IMR-90 (cell line): ENCODE results near the gene LRRIQ4. TPM values are rescaled to one million over a fixed set of nuclear protein-coding genes. Genes with fewer than 3 reads are reported as not detected.

ENCODE experiments used
- ATAC-seq: fragments of 200-7000 bp; cut with Tn5 transposase; 2 replicates; pipeline ENCODE4 v1.9.1; 2020; ENCODE audit warnings: low read depth, mild to moderate bottlenecking, moderate library complexity
- BruUV-seq: library from RNA; stranded (reverse); fragments of 400-500 nt; replicated peaks from 2 replicates; lab custom pipeline; 2021; lab: Mats Ljungman, UMichigan
- CTCF ChIA-PET: fragments of 300-600 bp; formaldehyde crosslinking; extraction: SDS; loops from one replicate; lab custom pipeline; 2021; ENCODE audit warnings: antibody characterized with exemption; lab: Yijun Ruan, JAX
- POLR2A ChIA-PET: fragments of 300-600 bp; sonication (Branson Sonifier 250); formaldehyde crosslinking; loops from one replicate; lab custom pipeline; 2022; ENCODE audit warnings: antibody characterized with exemption; ENCODE audit not compliant: unreplicated experiment; lab: Charles Lee
- DNase-seq: peaks from one replicate; pipeline ENCODE4 v3.0.0; 2013
- H2AFZ ChIP-seq: replicated peaks from 2 replicates; pipeline ENCODE3; 2013; ENCODE audit warnings: low read length, mild to moderate bottlenecking; ENCODE audit not compliant: poor library complexity
- H2AK5ac ChIP-seq: 2 replicates; pipeline ENCODE4 v1.6.1; 2013; ENCODE audit warnings: low read depth, low read length, inconsistent platforms
- H2AK9ac ChIP-seq: replicated peaks from 2 replicates; pipeline ENCODE3; 2013; ENCODE audit warnings: mild to moderate bottlenecking, low read depth, low read length, moderate library complexity; ENCODE audit not compliant: poor library complexity
- H2BK120ac ChIP-seq: 2 replicates; pipeline ENCODE4 v1.6.1; 2013; ENCODE audit warnings: low read depth, low read length, inconsistent platforms
- H2BK15ac ChIP-seq: 3 replicates; pipeline ENCODE4 v1.6.1; 2013; ENCODE audit warnings: low read depth, low read length, inconsistent platforms
- H2BK20ac ChIP-seq: 2 replicates; pipeline ENCODE4 v1.6.1; 2013; ENCODE audit warnings: low read depth, mild to moderate bottlenecking, inconsistent platforms, low read length, moderate library complexity
- H2BK5ac ChIP-seq: 2 replicates; pipeline ENCODE4 v1.6.1; 2013; ENCODE audit warnings: mild to moderate bottlenecking, low read depth, low read length, inconsistent platforms; ENCODE audit not compliant: poor library complexity, severe bottlenecking
- H3K14ac ChIP-seq: replicated peaks from 2 replicates; pipeline ENCODE4 v1.6.1; 2013; ENCODE audit warnings: low read depth, low read length, inconsistent platforms
- H3K18ac ChIP-seq: 2 replicates; pipeline ENCODE4 v1.6.1; 2013; ENCODE audit warnings: low read depth, low read length, control low read depth
- H3K23ac ChIP-seq: 2 replicates; pipeline ENCODE4 v1.6.1; 2013; ENCODE audit warnings: low read depth, low read length, inconsistent platforms
- H3K27ac ChIP-seq: 2 replicates; pipeline ENCODE4 v1.5.1; 2013; ENCODE audit warnings: mild to moderate bottlenecking, control low read depth, low read length; ENCODE audit not compliant: insufficient read depth
- H3K27me3 ChIP-seq: 2 replicates; pipeline ENCODE4 v1.6.1; 2013; ENCODE audit warnings: low read length; ENCODE audit not compliant: control insufficient read depth, insufficient read depth
- H3K36me3 ChIP-seq: 2 replicates; pipeline ENCODE4 v1.6.1; 2013; ENCODE audit warnings: low read length, mixed read lengths; ENCODE audit not compliant: control insufficient read depth, insufficient read depth
- H3K4ac ChIP-seq: 2 replicates; pipeline ENCODE4 v1.6.1; 2013; ENCODE audit warnings: low read depth, low read length, inconsistent platforms
- H3K4me1 ChIP-seq: 2 replicates; pipeline ENCODE4 v1.6.1; 2013; ENCODE audit warnings: low read length, mixed read lengths; ENCODE audit not compliant: control insufficient read depth, insufficient read depth
- H3K4me2 ChIP-seq: 2 replicates; pipeline ENCODE4 v1.6.1; 2013; ENCODE audit warnings: low read depth, mild to moderate bottlenecking, control low read depth, low read length, moderate library complexity
- H3K4me3 ChIP-seq: 2 replicates; pipeline ENCODE4 v1.5.1; 2013; ENCODE audit warnings: low read depth, mild to moderate bottlenecking, control low read depth, low read length, moderate library complexity; ENCODE audit not compliant: insufficient read depth
- H3K56ac ChIP-seq: 2 replicates; pipeline ENCODE4 v1.6.1; 2013; ENCODE audit warnings: low read length, inconsistent platforms; ENCODE audit not compliant: insufficient read depth; ENCODE audit errors: extremely low read depth
- H3K79me1 ChIP-seq, 2 experiments: 2 replicates each; pipeline ENCODE4 v1.6.1; 2013; ENCODE audit warnings: low read length in 2 of 2, inconsistent platforms in 1 of 2, low read depth in 1 of 2
- H3K9ac ChIP-seq: 2 replicates; pipeline ENCODE4 v1.6.1; 2013; ENCODE audit warnings: low read depth, low read length, control low read depth
- H3K9me1 ChIP-seq: 2 replicates; pipeline ENCODE4 v1.6.1; 2013; ENCODE audit warnings: low read length, inconsistent platforms; ENCODE audit not compliant: insufficient read depth
- H3K9me3 ChIP-seq: 2 replicates; pipeline ENCODE4 v1.6.1; 2013; ENCODE audit warnings: low read length; ENCODE audit not compliant: control insufficient read depth, insufficient read depth
- H4K20me1 ChIP-seq: 2 replicates; pipeline ENCODE4 v1.6.1; 2013; ENCODE audit warnings: low read length, inconsistent platforms; ENCODE audit not compliant: insufficient read depth
- H4K5ac ChIP-seq: 2 replicates; pipeline ENCODE4 v1.6.1; 2013; ENCODE audit warnings: mild to moderate bottlenecking, low read depth, low read length, control low read depth
- H4K8ac ChIP-seq, 2 experiments: 2 replicates each; pipeline ENCODE4 v1.6.1; 2013; ENCODE audit warnings: low read depth in 2 of 2, low read length in 2 of 2, control low read depth in 1 of 2, inconsistent platforms in 1 of 2
- H4K91ac ChIP-seq: 2 replicates; pipeline ENCODE4 v1.6.1; 2013; ENCODE audit warnings: low read depth, low read length, inconsistent platforms; ENCODE audit not compliant: insufficient read depth
- BHLHE40 ChIP-seq: fragments of 150-350 bp; IDR thresholded peaks from 2 replicates; pipeline ENCODE4 v1.6.1; 2016; ENCODE audit warnings: mild to moderate bottlenecking, low read depth, low read length
- CEBPB ChIP-seq: IDR thresholded peaks from 2 replicates; pipeline ENCODE4 v1.6.1; 2012; ENCODE audit warnings: low read depth, low read length, improper control_type of control experiment
- CHD1 ChIP-seq: IDR thresholded peaks from 2 replicates; pipeline ENCODE4 v1.6.1; 2012; ENCODE audit warnings: low read depth, low read length, improper control_type of control experiment
- MAZ ChIP-seq: IDR thresholded peaks from 2 replicates; pipeline ENCODE4 v1.6.1; 2012; ENCODE audit warnings: low read depth, mild to moderate bottlenecking, low read length, improper control_type of control experiment, moderate library complexity, borderline replicate concordance
- MXI1 ChIP-seq: IDR thresholded peaks from 2 replicates; pipeline ENCODE4 v1.6.1; 2012; ENCODE audit warnings: low read depth, mild to moderate bottlenecking, low read length, moderate library complexity, borderline replicate concordance
- NFE2L2 ChIP-seq: fragments of 150-350 bp; IDR thresholded peaks from 2 replicates; pipeline ENCODE4 v1.6.1; 2016; ENCODE audit warnings: low read depth, mild to moderate bottlenecking, low read length
- POLR2A ChIP-seq: IDR thresholded peaks from 2 replicates; pipeline ENCODE4 v1.6.1; 2012; ENCODE audit warnings: mild to moderate bottlenecking, low read depth, low read length
- RCOR1 ChIP-seq: IDR thresholded peaks from 2 replicates; pipeline ENCODE4 v1.6.1; 2012; ENCODE audit warnings: mild to moderate bottlenecking, low read length, improper control_type of control experiment; ENCODE audit not compliant: insufficient replicate concordance
- SMC3 ChIP-seq: fragments of 150-350 bp; IDR thresholded peaks from 2 replicates; pipeline ENCODE4 v1.6.1; 2016; ENCODE audit warnings: low read depth, mild to moderate bottlenecking, antibody characterized with exemption, low read length, moderate library complexity
- WGBS, 2 experiments: methylation state at CpG; one replicate each; pipeline versions ENCODE4 v1.1.5 to v1.1.7; 2013; ENCODE audit warnings: missing lambda C conversion rate in 2 of 2; ENCODE audit not compliant: insufficient read length in 1 of 2; ENCODE audit errors: extremely low coverage in 2 of 2; 5-methylcytosine and 5-hydroxymethylcytosine counted together
- dilution Hi-C: fragments of 300-500 bp; cut with HindIII; formaldehyde crosslinking; loops from one replicate; pipeline ENCODE4 v1.14.3; 2018; ENCODE audit warnings: low sequenced_read_pairs; ENCODE audit not compliant: unreplicated experiment
- in situ Hi-C: fragments of 300-500 bp; cut with MboI; formaldehyde crosslinking; loops from 3 replicates; pipeline ENCODE4 v1.14.3; 2019; ENCODE audit warnings: low sequenced_read_pairs, inconsistent platforms, mixed read lengths
- intact Hi-C: fragments of 100-400 bp; cut with micrococcal nuclease; formaldehyde crosslinking; loops from 2 replicates; pipeline ENCODE4 v1.10.0; 2022
- polyA plus RNA-seq, 3 experiments: library from polyadenylated mRNA; depleted of rRNA; stranded (reverse); fragments of >200 nt; gene quantifications; 2 replicates each; pipeline ENCODE4 v1.2.3, GENCODE V29; 2012; ENCODE audit warnings: low replicate concordance in 1 of 3
- total RNA-seq: library from RNA; depleted of rRNA; stranded (reverse); fragments of >200 nt; gene quantifications from 2 replicates; pipeline ENCODE4 v1.2.3, GENCODE V29; 2012
- TF ChIP-seq, protein P1 (sequence below): fragments of 150-350 bp; IDR thresholded peaks from 2 replicates; pipeline ENCODE4 v1.6.1; 2017; ENCODE audit warnings: mild to moderate bottlenecking, antibody characterized with exemption, low read length, low read depth
- TF ChIP-seq, protein P2 (sequence below): conservative IDR thresholded peaks from 2 replicates; pipeline ENCODE4 v1.5.1; 2012; ENCODE audit warnings: mild to moderate bottlenecking, low read depth, low read length, improper control_type of control experiment
- TF ChIP-seq, protein P3 (sequence below): fragments of 150-350 bp; IDR thresholded peaks from 2 replicates; pipeline ENCODE4 v1.6.1; 2016; ENCODE audit warnings: low read depth, mild to moderate bottlenecking, low read length, moderate library complexity, borderline replicate concordance

The LRRIQ4 gene
- total and polyA plus RNA-seq, 2 of the 4 experiments (the other 2 are of a cell fraction): not detected

DNA sequence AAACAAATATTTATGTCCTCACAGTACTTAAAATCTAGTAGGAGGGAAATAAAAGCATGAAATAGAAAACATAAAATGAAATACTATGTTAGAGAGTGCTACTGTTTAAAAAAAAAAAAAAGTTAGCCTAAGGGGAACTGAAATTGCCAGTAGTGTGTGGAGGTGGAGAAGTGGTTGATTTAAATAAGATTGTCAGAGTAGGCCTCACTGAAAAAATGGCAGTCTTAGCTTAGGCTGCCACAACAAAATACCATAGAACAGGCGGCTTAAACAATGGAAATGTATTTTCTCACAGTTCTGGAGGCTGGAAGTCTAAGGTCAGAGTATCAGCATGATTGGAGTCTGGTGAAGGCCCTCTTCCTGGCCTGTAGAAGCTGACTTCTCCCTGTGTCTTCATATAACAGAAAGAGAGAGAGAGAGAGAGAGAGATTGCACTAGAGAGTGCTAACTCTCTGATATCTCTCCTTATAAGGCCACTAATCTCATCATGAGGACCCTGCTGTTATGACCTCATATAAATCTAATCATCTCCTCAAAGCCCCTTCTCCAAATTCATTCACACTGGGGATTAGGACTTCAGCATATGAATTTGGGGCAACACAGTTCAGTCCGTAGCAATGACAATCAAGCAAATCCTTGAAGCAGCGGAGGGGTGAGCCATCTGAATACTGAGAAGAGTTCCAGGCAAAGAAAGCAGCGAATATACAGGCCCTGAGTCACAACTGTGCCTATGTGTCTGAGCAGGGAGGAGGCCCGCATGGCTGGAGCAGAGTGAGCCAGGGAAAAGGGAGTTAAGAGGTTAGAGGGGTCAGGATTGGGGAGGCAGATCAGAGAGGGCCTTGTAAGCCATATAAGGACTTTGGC lies 23.6 kb downstream of the LRRIQ4 start:
- Histone ChIP-seq H4K5ac (no peak overlapping the region), H2AK9ac (no peak overlapping the region), H2AK5ac (no peak overlapping the region), H3K14ac (0 out of 2 replicates have a peak overlapping the region, but pooled peaks have one; percentile 23), H3K79me1 (no peaks in the 10 kb centered on the region), H2AFZ (peak overlapping the region; percentile 59), H3K18ac (peak overlapping the region; percentile 51; the same call in 1 of the 2 replicates), H3K4me2 (no peak overlapping the region), H3K9me3 (no peaks in the 10 kb centered on the region), H4K91ac (peak overlapping the region; percentile 43; the same call in 1 of the 2 replicates), H3K27me3 (no peaks in the 10 kb centered on the region; the same call in 1 of the 2 replicates), H3K56ac (no peak overlapping the region), H3K4ac (peak overlapping the region; percentile 24; the same call in 1 of the 2 replicates), H3K4me3 (no peak overlapping the region), H2BK15ac (no peak overlapping the region), H3K36me3 (no peaks in the 10 kb centered on the region), H3K9ac (peak overlapping the region; percentile 50; the same call in 1 of the 2 replicates), H2BK20ac (0 out of 2 replicates have a peak overlapping the region, but pooled peaks have one; percentile 36), H3K4me1 (peaks cover 5% of the 10 kb centered on the region), H2BK5ac (peak overlapping the region; percentile 40), H2BK120ac (peak overlapping the region; percentile 47), H3K23ac (no peak overlapping the region), H4K20me1 (no peaks in the 10 kb centered on the region), H3K9me1 (0 out of 2 replicates have a peak, but pooled peaks cover 4% of the 10 kb centered on the region), H3K27ac (peak overlapping the region; percentile 37; the same call in 1 of the 2 replicates), H4K8ac (peak overlapping the region in 1 of 2 experiments; percentile 33; a peak in 3 of 4 replicates)
- CTCF ChIA-PET: interaction anchor here (0.6 kb wide), 1 partner anchor 1695 kb away, joined by 6 read pairs; no protein-coding TSS in a partner anchor
- intact Hi-C loops: no loop called here
- 47% methylated on average over 4 of the region's 5 CpGs; no CpG with 5 or more reads in 1 of the 2 experiments for WGBS, 2 experiments
- DNase-seq: peak; percentile 50
- POLR2A ChIA-PET: no interaction called here
- no peak for TF ChIP-seq CEBPB
- no peak for TF ChIP-seq NFE2L2
- TF ChIP-seq MAZ: no peak
- TF ChIP-seq, protein P1, sequence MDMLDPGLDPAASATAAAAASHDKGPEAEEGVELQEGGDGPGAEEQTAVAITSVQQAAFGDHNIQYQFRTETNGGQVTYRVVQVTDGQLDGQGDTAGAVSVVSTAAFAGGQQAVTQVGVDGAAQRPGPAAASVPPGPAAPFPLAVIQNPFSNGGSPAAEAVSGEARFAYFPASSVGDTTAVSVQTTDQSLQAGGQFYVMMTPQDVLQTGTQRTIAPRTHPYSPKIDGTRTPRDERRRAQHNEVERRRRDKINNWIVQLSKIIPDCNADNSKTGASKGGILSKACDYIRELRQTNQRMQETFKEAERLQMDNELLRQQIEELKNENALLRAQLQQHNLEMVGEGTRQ: no peak
- no peak for TF ChIP-seq SMC3
- TF ChIP-seq, protein P2, sequence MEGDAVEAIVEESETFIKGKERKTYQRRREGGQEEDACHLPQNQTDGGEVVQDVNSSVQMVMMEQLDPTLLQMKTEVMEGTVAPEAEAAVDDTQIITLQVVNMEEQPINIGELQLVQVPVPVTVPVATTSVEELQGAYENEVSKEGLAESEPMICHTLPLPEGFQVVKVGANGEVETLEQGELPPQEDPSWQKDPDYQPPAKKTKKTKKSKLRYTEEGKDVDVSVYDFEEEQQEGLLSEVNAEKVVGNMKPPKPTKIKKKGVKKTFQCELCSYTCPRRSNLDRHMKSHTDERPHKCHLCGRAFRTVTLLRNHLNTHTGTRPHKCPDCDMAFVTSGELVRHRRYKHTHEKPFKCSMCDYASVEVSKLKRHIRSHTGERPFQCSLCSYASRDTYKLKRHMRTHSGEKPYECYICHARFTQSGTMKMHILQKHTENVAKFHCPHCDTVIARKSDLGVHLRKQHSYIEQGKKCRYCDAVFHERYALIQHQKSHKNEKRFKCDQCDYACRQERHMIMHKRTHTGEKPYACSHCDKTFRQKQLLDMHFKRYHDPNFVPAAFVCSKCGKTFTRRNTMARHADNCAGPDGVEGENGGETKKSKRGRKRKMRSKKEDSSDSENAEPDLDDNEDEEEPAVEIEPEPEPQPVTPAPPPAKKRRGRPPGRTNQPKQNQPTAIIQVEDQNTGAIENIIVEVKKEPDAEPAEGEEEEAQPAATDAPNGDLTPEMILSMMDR: no peak
- TF ChIP-seq RCOR1: no peak
- no peak for TF ChIP-seq MXI1
- TF ChIP-seq BHLHE40: no peak
- TF ChIP-seq, protein P3, sequence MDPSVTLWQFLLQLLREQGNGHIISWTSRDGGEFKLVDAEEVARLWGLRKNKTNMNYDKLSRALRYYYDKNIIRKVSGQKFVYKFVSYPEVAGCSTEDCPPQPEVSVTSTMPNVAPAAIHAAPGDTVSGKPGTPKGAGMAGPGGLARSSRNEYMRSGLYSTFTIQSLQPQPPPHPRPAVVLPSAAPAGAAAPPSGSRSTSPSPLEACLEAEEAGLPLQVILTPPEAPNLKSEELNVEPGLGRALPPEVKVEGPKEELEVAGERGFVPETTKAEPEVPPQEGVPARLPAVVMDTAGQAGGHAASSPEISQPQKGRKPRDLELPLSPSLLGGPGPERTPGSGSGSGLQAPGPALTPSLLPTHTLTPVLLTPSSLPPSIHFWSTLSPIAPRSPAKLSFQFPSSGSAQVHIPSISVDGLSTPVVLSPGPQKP: no peak
- no peak for TF ChIP-seq CHD1
- TF ChIP-seq POLR2A: no peak
- ATAC-seq: peak; percentile 84
- no TSS peak for BruUV-seq
- dilution Hi-C loops: no loop called here
- in situ Hi-C loops: no loop called here
